Fibroblast of lung (primary cell): ENCODE data around the gene NRIP1. TPM values are rescaled to one million over a fixed set of nuclear protein-coding genes. Genes with fewer than 3 reads are reported as not detected.
A peak's percentile ranks its signal among the peaks of the same experiment; 100 is the strongest.

Experiments
- DNase-seq, 2 donors: peaks; one replicate each; pipeline versions ENCODE4 v3.0.0 to v3.0.0-alpha.2; 2010; ENCODE audit warnings: low read depth in 2 of 2
- H2AFZ ChIP-seq: 2 replicates; pipeline ENCODE4 v1.5.1; 2012; ENCODE audit warnings: low read length, control low read depth, inconsistent platforms
- H3K27ac ChIP-seq: 2 replicates; pipeline ENCODE4 v1.5.1; 2011; ENCODE audit warnings: low read length, control low read depth; ENCODE audit not compliant: insufficient read depth
- H3K27me3 ChIP-seq: 2 replicates; pipeline ENCODE4 v1.5.1; 2011; ENCODE audit warnings: mild to moderate bottlenecking, low read length; ENCODE audit not compliant: control insufficient read depth, insufficient read depth
- H3K36me3 ChIP-seq: 2 replicates; pipeline ENCODE4 v1.5.1; 2011; ENCODE audit warnings: low read length; ENCODE audit not compliant: control insufficient read depth, insufficient read depth
- H3K4me1 ChIP-seq: 2 replicates; pipeline ENCODE4 v1.5.1; 2011; ENCODE audit warnings: low read length; ENCODE audit not compliant: control insufficient read depth, insufficient read depth; ENCODE audit errors: extremely low read depth
- H3K4me2 ChIP-seq: 2 replicates; pipeline ENCODE4 v1.5.1; 2011; ENCODE audit warnings: low read length, control low read depth; ENCODE audit not compliant: insufficient read depth; ENCODE audit errors: extremely low read depth
- H3K4me3 ChIP-seq, 4 experiments: fragments of 200-600 bp in 1 of 4; sonication (generic) in 1 of 4; replicated peaks in 1 of 4; 2 replicates each; pipeline ENCODE4 v1.5.1; 2011 to 2016; ENCODE audit warnings: low read length in 4 of 4, low read depth in 3 of 4, mild to moderate bottlenecking in 3 of 4, control low read depth in 2 of 4, inconsistent platforms in 1 of 4, mixed read lengths in 1 of 4; ENCODE audit not compliant: insufficient read depth in 1 of 4; ENCODE audit errors: control extremely low read depth in 1 of 4
- H3K79me2 ChIP-seq: 2 replicates; pipeline ENCODE4 v1.5.1; 2012; ENCODE audit warnings: mild to moderate bottlenecking, low read length, inconsistent platforms; ENCODE audit not compliant: control insufficient read depth, insufficient read depth
- H3K9ac ChIP-seq: 2 replicates; pipeline ENCODE4 v1.5.1; 2011; ENCODE audit warnings: mild to moderate bottlenecking, low read length, control low read depth; ENCODE audit not compliant: insufficient read depth
- H3K9me3 ChIP-seq: 2 replicates; pipeline ENCODE4 v1.5.1; 2012; ENCODE audit warnings: low read depth, low read length; ENCODE audit not compliant: control insufficient read depth, insufficient read depth
- H4K20me1 ChIP-seq: 2 replicates; pipeline ENCODE4 v1.5.1; 2011; ENCODE audit warnings: low read length; ENCODE audit not compliant: control insufficient read depth, insufficient read depth; ENCODE audit errors: extremely low read depth
- EZH2 ChIP-seq: IDR thresholded peaks from 2 replicates; pipeline ENCODE4 v1.5.1; 2012; ENCODE audit warnings: low read length, control low read depth, mild to moderate bottlenecking; ENCODE audit errors: missing control alignments
- polyA plus RNA-seq, 2 donors: library from polyadenylated mRNA; depleted of rRNA in 1 of 2; stranded (reverse) in 1 of 2; unstranded in 1 of 2; fragments of >200 nt; gene quantifications; 2 replicates each; pipeline ENCODE4 v1.2.1, GENCODE V29; 2011 to 2012; ENCODE audit warnings: missing spikeins in 1 of 2
- total RNA-seq: library from RNA; depleted of rRNA; stranded (reverse); fragments of >200 nt; gene quantifications from 2 replicates; pipeline ENCODE4 v1.2.1, GENCODE V29; 2014
- TF ChIP-seq, protein P1 (sequence below), 2 donors: IDR thresholded peaks in 1 of 2; conservative IDR thresholded peaks in 1 of 2; 1 replicate in 1 of 2; 2 replicates in 1 of 2; pipeline ENCODE4 v1.5.1; 2011 to 2012; ENCODE audit warnings: low read length in 2 of 2, control low read depth in 1 of 2, inconsistent platforms in 1 of 2, low read depth in 1 of 2, mild to moderate bottlenecking in 1 of 2

The NRIP1 gene
- total and polyA plus RNA-seq, 2 donors (not counting 1 experiment from before 2014, with no cell fraction given) = 17.8 to 24.8 TPM

DNA sequence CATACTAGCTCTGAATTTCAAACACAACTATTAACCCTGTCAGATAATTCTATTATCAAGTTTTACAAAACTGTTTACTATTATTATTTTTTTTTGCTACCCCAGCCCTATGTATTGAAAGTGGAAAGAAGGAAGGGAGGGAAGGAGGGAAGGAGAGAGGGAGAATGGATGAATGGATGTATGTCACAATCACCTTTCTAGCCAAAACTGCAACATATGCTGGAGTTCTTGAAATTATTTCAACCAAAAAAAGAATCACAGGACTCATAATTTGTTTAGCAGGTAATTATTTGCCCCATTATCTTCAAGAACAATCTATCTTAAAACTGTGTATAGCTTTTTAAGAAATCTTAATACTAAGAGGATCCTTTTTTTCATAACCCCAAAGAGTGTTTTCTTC, 5.4 kb downstream of the NRIP1 start:
- Histone ChIP-seq H3K9ac (no peak overlapping the region), H3K27me3 (no peaks in the 10 kb centered on the region), H3K4me2 (peak overlapping the region; percentile 95), H3K79me2 (peaks cover 99% of the 10 kb centered on the region), H2AFZ (no peak overlapping the region), H3K4me1 (peaks cover 5% of the 10 kb centered on the region), H3K4me3 (peak overlapping the region in 2 of 4 experiments; percentile 41 to 46), H4K20me1 (no peaks in the 10 kb centered on the region), H3K27ac (peak overlapping the region; percentile 65), H3K9me3 (no peaks in the 10 kb centered on the region), H3K36me3 (no peaks in the 10 kb centered on the region)
- TF ChIP-seq EZH2 = no peak
- TF ChIP-seq, protein P1, sequence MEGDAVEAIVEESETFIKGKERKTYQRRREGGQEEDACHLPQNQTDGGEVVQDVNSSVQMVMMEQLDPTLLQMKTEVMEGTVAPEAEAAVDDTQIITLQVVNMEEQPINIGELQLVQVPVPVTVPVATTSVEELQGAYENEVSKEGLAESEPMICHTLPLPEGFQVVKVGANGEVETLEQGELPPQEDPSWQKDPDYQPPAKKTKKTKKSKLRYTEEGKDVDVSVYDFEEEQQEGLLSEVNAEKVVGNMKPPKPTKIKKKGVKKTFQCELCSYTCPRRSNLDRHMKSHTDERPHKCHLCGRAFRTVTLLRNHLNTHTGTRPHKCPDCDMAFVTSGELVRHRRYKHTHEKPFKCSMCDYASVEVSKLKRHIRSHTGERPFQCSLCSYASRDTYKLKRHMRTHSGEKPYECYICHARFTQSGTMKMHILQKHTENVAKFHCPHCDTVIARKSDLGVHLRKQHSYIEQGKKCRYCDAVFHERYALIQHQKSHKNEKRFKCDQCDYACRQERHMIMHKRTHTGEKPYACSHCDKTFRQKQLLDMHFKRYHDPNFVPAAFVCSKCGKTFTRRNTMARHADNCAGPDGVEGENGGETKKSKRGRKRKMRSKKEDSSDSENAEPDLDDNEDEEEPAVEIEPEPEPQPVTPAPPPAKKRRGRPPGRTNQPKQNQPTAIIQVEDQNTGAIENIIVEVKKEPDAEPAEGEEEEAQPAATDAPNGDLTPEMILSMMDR (conservative IDR thresholded peaks at IDR 0.05 in 1 of 2, IDR thresholded peaks at IDR 0.05 in 1 of 2; ENCODE audit: low read depth in 1 of 2, low read length in 2 of 2) = no peak
- no peak for DNase-seq

DNA sequence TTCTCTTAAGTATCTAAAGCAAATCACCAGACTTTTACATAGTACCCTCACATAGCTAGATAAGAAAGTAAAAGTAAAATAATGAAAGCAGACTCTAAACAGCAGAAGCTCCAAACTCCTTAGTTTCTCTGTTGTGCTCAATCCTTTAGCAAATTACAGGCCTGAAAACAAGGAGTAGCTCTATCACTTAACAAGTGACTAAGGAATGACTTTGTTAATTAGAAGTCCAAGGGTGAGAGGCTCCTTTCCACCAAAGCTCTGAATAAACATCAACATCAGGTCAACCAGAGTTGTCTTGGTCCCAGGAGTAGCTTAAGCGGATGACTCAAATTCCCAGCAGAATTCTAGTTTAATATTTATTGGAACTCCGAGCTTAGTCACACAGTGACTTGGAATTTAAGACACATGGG, 5.9 kb downstream of the NRIP1 start:
- no peak overlapping the region for H2AFZ ChIP-seq
- peak overlapping the region; percentile 65 for H3K27ac ChIP-seq
- peaks cover 100% of the 10 kb centered on the region for H3K79me2 ChIP-seq
- H3K9me3 ChIP-seq = no peaks in the 10 kb centered on the region
- H3K9ac ChIP-seq = no peak overlapping the region
- H3K4me3 ChIP-seq = peak overlapping the region; percentile 21 to 46 (median 43)
- DNase-seq = peak; percentile 49 to 77
- H3K4me2 ChIP-seq = peak overlapping the region; percentile 95
- no peaks in the 10 kb centered on the region for H3K36me3 ChIP-seq
- no peaks in the 10 kb centered on the region for H4K20me1 ChIP-seq
- TF ChIP-seq, protein P1 (conservative IDR thresholded peaks at IDR 0.05 in 1 of 2, IDR thresholded peaks at IDR 0.05 in 1 of 2; ENCODE audit: low read depth in 1 of 2, low read length in 2 of 2) = no peak
- TF ChIP-seq EZH2 = no peak
- H3K27me3 ChIP-seq = no peaks in the 10 kb centered on the region
- peaks cover 5% of the 10 kb centered on the region for H3K4me1 ChIP-seq

DNA sequence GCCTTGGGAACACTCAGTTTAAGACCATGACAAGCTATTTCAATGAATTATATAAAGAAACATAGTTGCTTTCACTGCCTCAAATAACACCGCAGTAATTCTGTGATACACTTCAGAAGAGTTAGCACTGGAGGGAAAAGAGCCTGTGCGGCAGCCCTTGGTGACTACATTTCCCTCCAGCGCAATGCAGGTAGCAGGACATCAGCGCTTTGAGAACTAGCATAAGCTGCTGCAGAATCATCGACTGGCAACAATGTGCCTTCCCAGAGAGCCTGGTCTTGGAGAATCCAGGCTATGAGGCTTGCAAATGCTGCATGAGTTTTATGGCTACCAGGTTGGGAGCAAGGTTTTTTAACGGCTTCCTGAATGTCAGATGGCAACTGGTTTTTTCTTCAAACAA, 7.5 kb downstream of the NRIP1 start:
- no peaks in the 10 kb centered on the region for H3K9me3 ChIP-seq
- H3K36me3 ChIP-seq = no peaks in the 10 kb centered on the region
- DNase-seq = no peak
- H3K4me2 ChIP-seq = peak overlapping the region; percentile 7
- H3K4me1 ChIP-seq = peaks cover 5% of the 10 kb centered on the region
- H3K79me2 ChIP-seq = peaks cover 100% of the 10 kb centered on the region
- no peak overlapping the region for H3K9ac ChIP-seq
- peaks cover 2% of the 10 kb centered on the region for H4K20me1 ChIP-seq
- no peak overlapping the region for H2AFZ ChIP-seq
- TF ChIP-seq, protein P1 (conservative IDR thresholded peaks at IDR 0.05 in 1 of 2, IDR thresholded peaks at IDR 0.05 in 1 of 2; ENCODE audit: low read depth in 1 of 2, low read length in 2 of 2) = no peak
- TF ChIP-seq EZH2 = no peak
- no peak overlapping the region for H3K27ac ChIP-seq
- H3K4me3 ChIP-seq = no peak overlapping the region
- no peaks in the 10 kb centered on the region for H3K27me3 ChIP-seq
